GM13976 (cell line): ENCODE results near the gene DRP2.

ENCODE experiments used
- DNase-seq: peaks from one replicate; pipeline ENCODE4 v3.0.0; 2012; ENCODE audit warnings: low spot score
- CTCF ChIP-seq: IDR thresholded peaks from 2 replicates; pipeline ENCODE4 v1.5.1; 2012; ENCODE audit warnings: borderline replicate concordance, mild to moderate bottlenecking; ENCODE audit not compliant: insufficient read depth; ENCODE audit errors: extremely low read depth, missing control alignments, control extremely low read depth
- in situ Hi-C: fragments of 300-500 bp; cut with MboI; formaldehyde crosslinking; loops from one replicate; pipeline ENCODE4 v1.12.0; 2022; ENCODE audit warnings: low sequenced_read_pairs, mixed read lengths, inconsistent platforms; ENCODE audit not compliant: unreplicated experiment

DRP2 gene

GRCh38 chrX:101260435-101260834, 40.8 kb downstream of the DRP2 start:
- DNase-seq, result peak; percentile 18
- in situ Hi-C loops, result no loop called here
- peak; percentile 7 for TF ChIP-seq CTCF

GRCh38 chrX:101262590-101262989, 43.0 kb downstream of the DRP2 start:
- no peak for DNase-seq
- TF ChIP-seq CTCF, result no peak
- in situ Hi-C loops, result no loop called here

- no peak for TF ChIP-seq CTCF
- in situ Hi-C loops, result no loop called here
- DNase-seq, result no peak
Observed at GRCh38 chrX:101263766-101264165, 44.2 kb downstream of the DRP2 start.

GRCh38 chrX:101265869-101266428, 46.4 kb downstream of the DRP2 start:
- in situ Hi-C loops, result no loop called here
- no peak for DNase-seq
- no peak for TF ChIP-seq CTCF

- in situ Hi-C loops, result no loop called here
- no peak for DNase-seq
- no peak for TF ChIP-seq CTCF
Observed at GRCh38 chrX:101274198-101274597, 54.6 kb downstream of the DRP2 start.

GRCh38 chrX:101276238-101276637, 56.7 kb downstream of the DRP2 start:
- in situ Hi-C loops, result no loop called here
- no peak for TF ChIP-seq CTCF

More at GRCh38 chrX:101276238-101276637, 56.7 kb downstream of the DRP2 start:
- no peak for DNase-seq
